Measurements from ENCODE around the gene CBX8.
A peak's percentile ranks its signal among the peaks of the same experiment; 100 is the strongest.

DNA sequence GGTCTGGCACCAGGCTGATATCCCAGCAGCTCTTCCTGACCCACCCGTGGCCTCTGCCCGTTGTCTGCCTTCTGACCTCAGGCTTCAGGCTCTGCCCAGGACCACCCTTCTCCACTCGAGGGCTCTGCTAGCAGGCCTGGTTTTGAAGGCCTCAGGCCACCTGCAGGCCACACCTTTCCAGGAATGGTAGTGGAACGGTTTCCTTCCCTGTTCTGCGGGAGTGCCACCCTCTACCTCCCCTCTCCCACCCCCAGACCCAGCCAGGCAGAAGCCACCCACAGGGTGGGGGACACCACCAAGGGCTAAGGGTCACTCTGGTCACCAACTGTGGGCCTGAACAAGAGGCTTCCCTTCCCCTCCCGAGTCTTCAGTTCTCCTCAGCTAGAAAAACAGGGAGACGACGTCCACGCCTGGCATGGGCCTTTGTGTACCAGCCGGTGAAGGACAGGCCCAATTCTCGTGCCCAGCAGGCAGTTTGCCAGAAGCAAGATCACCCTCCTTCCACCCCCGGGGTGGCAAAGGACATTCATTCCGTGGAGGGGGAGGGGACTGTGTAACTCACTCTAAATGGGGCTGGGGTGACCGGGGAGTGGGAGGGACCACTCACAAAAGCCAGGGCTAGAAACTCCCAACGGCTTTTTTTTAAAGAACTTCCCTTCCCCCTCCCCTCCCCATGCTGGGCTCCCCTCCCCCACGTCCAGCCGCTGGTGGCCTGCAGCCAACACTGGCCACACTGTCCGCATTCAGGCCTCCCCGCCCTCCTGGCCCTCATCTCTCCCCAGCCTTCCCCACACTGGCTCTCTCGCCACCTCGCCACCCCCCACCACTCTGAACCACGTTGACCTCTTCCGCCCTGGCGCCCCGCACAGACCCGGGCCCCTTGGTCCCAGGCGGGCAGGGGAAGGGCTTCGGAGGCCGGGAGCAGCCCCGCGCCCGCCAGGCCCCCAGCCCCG lies 34.7 kb upstream of the CBX8 start:
- TF ChIP-seq CTCF (IDR thresholded peaks at IDR 0.05) (peak in 1 of 7 experiments; percentile 19), POLR2A (IDR thresholded peaks at IDR 0.05) (no peak)

Data from body of pancreas (tissue), 4 donors.